OCI-LY7 (cell line): ENCODE data around the gene TBC1D4. TPM values are rescaled to one million over a fixed set of nuclear protein-coding genes. Genes with fewer than 3 reads are reported as not detected.

Experiments used
- BruUV-seq: library from RNA; stranded (reverse); fragments of 400-500 nt; replicated peaks from 2 replicates; lab custom pipeline; 2021; lab: Mats Ljungman, UMichigan
- CTCF ChIA-PET: fragments of 300-600 bp; sonication (Branson Sonifier 250); formaldehyde crosslinking; loops from one replicate; lab custom pipeline; 2022; ENCODE audit warnings: antibody characterized with exemption; ENCODE audit not compliant: unreplicated experiment; lab: Charles Lee
- POLR2A ChIA-PET: fragments of 300-600 bp; sonication (Branson Sonifier 250); formaldehyde crosslinking; loops from one replicate; lab custom pipeline; 2022; ENCODE audit warnings: antibody characterized with exemption; lab: Charles Lee
- DNase-seq: peaks from one replicate; pipeline ENCODE4 v3.0.0-alpha.2; 2015; ENCODE audit warnings: low spot score
- H2AFZ ChIP-seq: fragments of 200-600 bp; sonication (generic), shearing (Covaris generic); 2 replicates; pipeline ENCODE4 v1.6.1; 2014; ENCODE audit warnings: mild to moderate bottlenecking, antibody characterized with exemption, low read length, moderate library complexity
- H3K27ac ChIP-seq: fragments of 200-600 bp; sonication (generic); 2 replicates; pipeline ENCODE4 v1.5.1; 2014; ENCODE audit warnings: mixed run types, low read depth, mild to moderate bottlenecking, moderate library complexity, low read length, inconsistent platforms; ENCODE audit not compliant: poor library complexity, severe bottlenecking
- H3K36me3 ChIP-seq: fragments of 200-600 bp; sonication (generic); 2 replicates; pipeline ENCODE4 v1.6.1; 2014; ENCODE audit warnings: mild to moderate bottlenecking, antibody characterized with exemption, low read length, moderate library complexity, mixed read lengths; ENCODE audit not compliant: insufficient read depth
- H3K4me1 ChIP-seq: fragments of 200-600 bp; sonication (generic); 2 replicates; pipeline ENCODE4 v1.5.1; 2014; ENCODE audit warnings: mild to moderate bottlenecking, low read length; ENCODE audit not compliant: insufficient read depth, poor library complexity, severe bottlenecking
- H3K4me2 ChIP-seq: fragments of 200-600 bp; sonication (generic); 2 replicates; pipeline ENCODE4 v1.6.1; 2014; ENCODE audit warnings: mild to moderate bottlenecking, low read length
- H3K4me3 ChIP-seq: fragments of 200-600 bp; sonication (generic); 2 replicates; pipeline ENCODE4 v1.5.1; 2014; ENCODE audit warnings: mild to moderate bottlenecking, low read depth, low read length; ENCODE audit not compliant: poor library complexity, severe bottlenecking
- H3K79me2 ChIP-seq: fragments of 200-600 bp; sonication (generic); 2 replicates; pipeline ENCODE4 v1.6.1; 2016; ENCODE audit warnings: low read depth, mild to moderate bottlenecking, low read length, moderate library complexity, mixed read lengths; ENCODE audit not compliant: insufficient read depth
- H3K9me2 ChIP-seq: fragments of 200-600 bp; sonication (generic); 2 replicates; pipeline ENCODE4 v1.6.1; 2016; ENCODE audit warnings: mild to moderate bottlenecking, low read length, mixed read lengths; ENCODE audit not compliant: insufficient read depth
- H3K9me3 ChIP-seq: fragments of 200-600 bp; sonication (generic); 2 replicates; pipeline ENCODE4 v1.6.1; 2014; ENCODE audit warnings: mild to moderate bottlenecking, mixed run types, low read length, mixed read lengths
- H4K20me1 ChIP-seq: fragments of 200-600 bp; sonication (generic); 2 replicates; pipeline ENCODE4 v1.6.1; 2014; ENCODE audit warnings: mild to moderate bottlenecking, antibody characterized with exemption, low read length, moderate library complexity, mixed read lengths; ENCODE audit not compliant: insufficient read depth
- EZH2phosphoT487 ChIP-seq: fragments of 200-600 bp; sonication (generic); IDR thresholded peaks from 2 replicates; pipeline ENCODE4 v1.6.1; 2018; ENCODE audit warnings: low read depth, borderline replicate concordance, mild to moderate bottlenecking, mixed run types, antibody characterized with exemption, low read length, moderate library complexity, mixed read lengths
- intact Hi-C: fragments of 100-400 bp; cut with micrococcal nuclease; formaldehyde crosslinking; loops from one replicate; pipeline ENCODE4 v1.10.0; 2022; ENCODE audit not compliant: unreplicated experiment
- total RNA-seq, 2 experiments: library from RNA; depleted of rRNA in 1 of 2; stranded (reverse); fragments of >200 nt in 1 of 2; shearing (Covaris generic) in 1 of 2; gene quantifications; 2 replicates each; pipeline ENCODE4 v1.2.3, GENCODE V29; 2014 to 2022
- TF ChIP-seq, protein P1 (sequence below): fragments of 200-600 bp; sonication (generic); conservative IDR thresholded peaks from 2 replicates; pipeline ENCODE4 v1.5.1; 2014; ENCODE audit warnings: mild to moderate bottlenecking, antibody characterized with exemption, low read length, moderate library complexity, mixed read lengths

TBC1D4 gene
- total RNA-seq, 2 experiments from 2014 or later: 21.7 to 24.3 TPM

- POLR2A ChIA-PET: interaction anchor here (0.6 to 2.3 kb wide), 5 partner anchors 11 to 119 kb away, joined by 3 to 10 read pairs (median 4); no protein-coding TSS in a partner anchor
- peaks cover 9% of the 10 kb centered on the region for H3K9me3 ChIP-seq
- no TSS peak for BruUV-seq
- TF ChIP-seq, protein P1, sequence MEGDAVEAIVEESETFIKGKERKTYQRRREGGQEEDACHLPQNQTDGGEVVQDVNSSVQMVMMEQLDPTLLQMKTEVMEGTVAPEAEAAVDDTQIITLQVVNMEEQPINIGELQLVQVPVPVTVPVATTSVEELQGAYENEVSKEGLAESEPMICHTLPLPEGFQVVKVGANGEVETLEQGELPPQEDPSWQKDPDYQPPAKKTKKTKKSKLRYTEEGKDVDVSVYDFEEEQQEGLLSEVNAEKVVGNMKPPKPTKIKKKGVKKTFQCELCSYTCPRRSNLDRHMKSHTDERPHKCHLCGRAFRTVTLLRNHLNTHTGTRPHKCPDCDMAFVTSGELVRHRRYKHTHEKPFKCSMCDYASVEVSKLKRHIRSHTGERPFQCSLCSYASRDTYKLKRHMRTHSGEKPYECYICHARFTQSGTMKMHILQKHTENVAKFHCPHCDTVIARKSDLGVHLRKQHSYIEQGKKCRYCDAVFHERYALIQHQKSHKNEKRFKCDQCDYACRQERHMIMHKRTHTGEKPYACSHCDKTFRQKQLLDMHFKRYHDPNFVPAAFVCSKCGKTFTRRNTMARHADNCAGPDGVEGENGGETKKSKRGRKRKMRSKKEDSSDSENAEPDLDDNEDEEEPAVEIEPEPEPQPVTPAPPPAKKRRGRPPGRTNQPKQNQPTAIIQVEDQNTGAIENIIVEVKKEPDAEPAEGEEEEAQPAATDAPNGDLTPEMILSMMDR: peak; percentile 69
- TF ChIP-seq EZH2phosphoT487: no peak
- no peak overlapping the region for H3K4me3 ChIP-seq
- H3K36me3 ChIP-seq: peaks cover 7% of the 10 kb centered on the region; the same call in 1 of the 2 replicates
- peaks cover 61% of the 10 kb centered on the region for H3K4me1 ChIP-seq
- intact Hi-C loops: no loop called here
- H2AFZ ChIP-seq: peak overlapping the region; percentile 14; the same call in 1 of the 2 replicates
- peak overlapping the region; percentile 48 for H3K4me2 ChIP-seq
- DNase-seq: no peak
- H4K20me1 ChIP-seq: no peaks in the 10 kb centered on the region
- H3K79me2 ChIP-seq: peaks cover 47% of the 10 kb centered on the region; the same call in 1 of the 2 replicates
- H3K27ac ChIP-seq: no peak overlapping the region
- CTCF ChIA-PET: interaction anchor here (1.2 to 1.3 kb wide), 2 partner anchors 8 to 58 kb away, joined by 3 read pairs; no protein-coding TSS in a partner anchor
- no peaks in the 10 kb centered on the region for H3K9me2 ChIP-seq
Observed at GRCh38 chr13:75432045-75432444, 49.9 kb downstream of the TBC1D4 start.

- Histone ChIP-seq H4K20me1 (no peaks in the 10 kb centered on the region), H3K9me3 (peaks cover 5% of the 10 kb centered on the region), H3K4me2 (peak overlapping the region; percentile 36), H3K4me3 (no peak overlapping the region), H3K4me1 (peaks cover 71% of the 10 kb centered on the region), H3K79me2 (peaks cover 47% of the 10 kb centered on the region; the same call in 1 of the 2 replicates), H3K9me2 (no peaks in the 10 kb centered on the region), H2AFZ (no peak overlapping the region), H3K36me3 (peaks cover 7% of the 10 kb centered on the region; the same call in 1 of the 2 replicates), H3K27ac (no peak overlapping the region)
- intact Hi-C loops: no loop called here
- ChIA-PET POLR2A (interaction anchor here (0.9 to 2.3 kb wide), 7 partner anchors 10 to 58 kb away, joined by 3 to 10 read pairs (median 3); no protein-coding TSS in a partner anchor), CTCF (no interaction called here)
- no peak for DNase-seq
- BruUV-seq: no TSS peak
- TF ChIP-seq EZH2phosphoT487: no peak
- TF ChIP-seq, protein P1: no peak
Observed at GRCh38 chr13:75430436-75431209, 51.3 kb downstream of the TBC1D4 start.

DNA sequence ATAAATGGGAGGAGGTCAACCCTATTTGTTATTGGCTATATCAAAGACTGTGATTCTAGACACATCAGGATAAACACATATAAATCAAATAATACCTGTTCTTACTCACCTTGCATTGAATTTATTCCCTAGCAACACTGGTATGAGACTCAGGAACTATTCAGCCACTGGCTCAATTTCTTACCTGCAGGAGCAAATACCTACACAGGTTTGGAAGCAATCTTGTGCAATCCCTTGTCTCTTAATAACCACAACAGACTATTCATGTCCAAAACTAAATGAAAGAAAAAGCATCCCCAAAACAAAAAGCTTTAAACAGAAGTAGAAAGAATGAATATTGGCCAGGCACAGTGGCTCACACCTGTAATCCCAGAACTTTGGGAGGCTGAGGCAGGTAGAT is 55.5 kb downstream of the TBC1D4 start:
- no peak overlapping the region for H3K4me2 ChIP-seq
- no peak for TF ChIP-seq EZH2phosphoT487
- TF ChIP-seq, protein P1: no peak
- no peaks in the 10 kb centered on the region for H4K20me1 ChIP-seq
- BruUV-seq: no TSS peak
- no peak overlapping the region for H2AFZ ChIP-seq
- H3K9me3 ChIP-seq: peaks cover 15% of the 10 kb centered on the region; the same call in 1 of the 2 replicates
- DNase-seq: no peak
- CTCF ChIA-PET: no interaction called here
- H3K9me2 ChIP-seq: no peaks in the 10 kb centered on the region
- H3K27ac ChIP-seq: peak overlapping the region; percentile 75
- peaks cover 61% of the 10 kb centered on the region; the same call in 1 of the 2 replicates for H3K79me2 ChIP-seq
- peaks cover 94% of the 10 kb centered on the region for H3K4me1 ChIP-seq
- peaks cover 12% of the 10 kb centered on the region for H3K36me3 ChIP-seq
- H3K4me3 ChIP-seq: no peak overlapping the region
- intact Hi-C loops: no loop called here
- POLR2A ChIA-PET: interaction anchor here (0.6 to 0.9 kb wide), 4 partner anchors 12 to 416 kb away, joined by 3 to 5 read pairs (median 4); no protein-coding TSS in a partner anchor
